ENCODE results near the gene KCND2.

DNA sequence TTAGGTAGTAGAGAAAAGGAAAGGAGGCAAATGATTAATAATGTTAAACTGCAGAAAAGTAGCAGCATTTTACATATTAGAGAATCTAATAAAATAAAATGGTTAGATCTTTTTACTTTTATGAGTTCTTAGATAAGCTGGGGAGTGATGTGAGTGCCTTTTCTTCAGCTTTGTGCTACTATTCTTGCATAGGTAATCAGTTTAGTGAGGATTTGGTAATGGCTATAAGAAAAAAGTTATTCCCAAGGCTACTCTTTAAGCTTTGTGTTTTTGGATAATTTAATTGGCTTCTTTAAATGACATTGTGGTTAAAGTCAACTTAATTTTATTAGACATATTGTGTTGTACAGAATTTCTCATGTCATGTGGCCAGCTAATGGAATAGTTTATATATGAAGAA is 3.7 kb downstream of the KCND2 start:
- no peak for TF ChIP-seq CTCF (conservative IDR thresholded peaks at IDR 0.05)
- no peak for TF ChIP-seq ZFX (IDR thresholded peaks at IDR 0.05)

All from C4-2B (cell line).